HTR-8/SVneo (cell line): ENCODE results near the gene COQ2.
A peak's percentile ranks its signal among the peaks of the same experiment; 100 is the strongest.
"Not testable (repeated sequence)": the region's sequence is repeated elsewhere in the genome, so short reads cannot be mapped to it uniquely, and the experiment has no call there.

Source experiments
- DNase-seq: peaks from one replicate; pipeline ENCODE4 v3.0.0; 2011; ENCODE audit warnings: low spot score, mixed read lengths; ENCODE audit not compliant: insufficient read length
- FAIRE-seq: peaks from 2 replicates; lab custom pipeline; 2011; peaks lifted over from hg19 to GRCh38; lab: Jason Lieb, UNC

The COQ2 gene

GRCh38 chr4:83288381-83288780 is 3.8 kb upstream of the COQ2 start:
- not testable (repeated sequence) for FAIRE-seq, DNase-seq

- DNase-seq (peak; percentile 14), FAIRE-seq (no peak)
These were observed 433 bp upstream of the COQ2 start for GRCh38 chr4:83285055-83285407.

- no peak for DNase-seq
These were observed 1.4 kb downstream of the COQ2 start for GRCh38 chr4:83283181-83283580.

GRCh38 chr4:83282049-83282535 is 2.5 kb downstream of the COQ2 start:
- no peak for FAIRE-seq
- DNase-seq = peak; percentile 19

More at GRCh38 chr4:83283181-83283580, 1.4 kb downstream of the COQ2 start:
- no peak for FAIRE-seq

- DNase-seq (no peak), FAIRE-seq (no peak)
These were observed 3.3 kb downstream of the COQ2 start for GRCh38 chr4:83281307-83281706.

GRCh38 chr4:83276299-83277040 is 8.1 kb downstream of the COQ2 start:
- DNase-seq = no peak
- FAIRE-seq = no peak

GRCh38 chr4:83273926-83274325 is 10.7 kb downstream of the COQ2 start:
- FAIRE-seq, DNase-seq: not testable (repeated sequence)

GRCh38 chr4:83272900-83273299 is 11.7 kb downstream of the COQ2 start:
- DNase-seq = no peak
- no peak for FAIRE-seq

- FAIRE-seq = no peak
- no peak for DNase-seq
These were observed 15.3 kb downstream of the COQ2 start for GRCh38 chr4:83269256-83269655.

GRCh38 chr4:83268491-83268890 is 16.1 kb downstream of the COQ2 start:
- FAIRE-seq = no peak
- no peak for DNase-seq

- FAIRE-seq (no peak), DNase-seq (no peak)
These were observed 16.6 kb downstream of the COQ2 start for GRCh38 chr4:83267830-83268475.

- DNase-seq (no peak), FAIRE-seq (no peak)
These were observed 17.3 kb downstream of the COQ2 start for GRCh38 chr4:83267121-83267829.

- FAIRE-seq (no peak), DNase-seq (no peak)
These were observed 17.9 kb downstream of the COQ2 start for GRCh38 chr4:83266689-83267088.

- DNase-seq (no peak), FAIRE-seq (no peak)
These were observed 21.5 kb downstream of the COQ2 start for GRCh38 chr4:83263106-83263505.

- FAIRE-seq = no peak
- no peak for DNase-seq
These were observed 21.9 kb downstream of the COQ2 start for GRCh38 chr4:83262682-83263081.

GRCh38 chr4:83261307-83261706 is 23.3 kb downstream of the COQ2 start:
- FAIRE-seq (no peak), DNase-seq (no peak)

- FAIRE-seq (no peak), DNase-seq (no peak)
These were observed 25.0 kb downstream of the COQ2 start for GRCh38 chr4:83259586-83259985.

GRCh38 chr4:83258461-83258860 is 26.1 kb downstream of the COQ2 start:
- FAIRE-seq = no peak
- no peak for DNase-seq

- FAIRE-seq (no peak), DNase-seq (no peak)
These were observed 26.8 kb downstream of the COQ2 start for GRCh38 chr4:83257811-83258210.

GRCh38 chr4:83255584-83255983 is 29.0 kb downstream of the COQ2 start:
- peak; percentile 63 for DNase-seq
- FAIRE-seq = no peak

- no peak for FAIRE-seq
- DNase-seq = peak; percentile 50
These were observed 31.7 kb downstream of the COQ2 start for GRCh38 chr4:83252782-83253405.
